ENCODE results near the gene NUF2. TPM values are rescaled to one million over a fixed set of nuclear protein-coding genes. Genes with fewer than 3 reads are reported as not detected.

NUF2 gene
- total RNA-seq, 3 donors from 2014 or later, result 0.29 to 1.3 TPM; not detected in 1

GRCh38 chr1:163401211-163401610 lies 79.5 kb downstream of the NUF2 start:
- DNase-seq (ENCODE audit: low spot score in 2 of 2), result no peak
- intact Hi-C loops (cut with DNase I; ENCODE audit: low total_unique reads), result no loop called here
- Histone ChIP-seq H3K27me3 (no peaks in the 10 kb centered on the region), H3K4me3 (no peak overlapping the region), H3K36me3 (no peaks in the 10 kb centered on the region), H3K27ac (no peak overlapping the region), H3K4me1 (no peaks in the 10 kb centered on the region), H3K9me3 (no peaks in the 10 kb centered on the region)
- no peak for TF ChIP-seq POLR2AphosphoS5 (IDR thresholded peaks at IDR 0.05)
- no peak for TF ChIP-seq CTCF (IDR thresholded peaks at IDR 0.05)
- TF ChIP-seq POLR2A (IDR thresholded peaks at IDR 0.05), result no peak

Other genes with a start within 250 kb of the NUF2 start
- 10 to 100 TPM; 31.9 to 69.3 (median 42.6) TPM for gene RGS5, start 119.0 kb upstream of the NUF2 start, total RNA-seq